Right ventricle myocardium superior (tissue), 1 donor: ENCODE measurements around the gene TTBK2. TPM values are rescaled to one million over a fixed set of nuclear protein-coding genes. Genes with fewer than 3 reads are reported as not detected.

Experiments used
- ATAC-seq: fragments of 200-7000 bp; cut with Tn5 transposase; one replicate; pipeline ENCODE4 v1.9.1; 2020; ENCODE audit warnings: mild to moderate bottlenecking; ENCODE audit not compliant: poor library complexity
- DNase-seq: peaks from one replicate; pipeline ENCODE4 v3.0.0-alpha.2; 2020
- intact Hi-C: fragments of 100-400 bp; cut with DNase I; formaldehyde crosslinking; loops from one replicate; pipeline ENCODE4 v1.11.2; 2022
- total RNA-seq: library from RNA; stranded (reverse); fragmentation: NEBNext Ultra II Directional; extraction: Animal tissue kit (Norgen Biotek cat#: 25700); gene quantifications from one replicate; pipeline ENCODE4 v1.2.1, GENCODE V29; 2021
- donor health status: DM: no; HTN: yes; CAD: no; lungs with severe emphysema.

The TTBK2 gene
- total RNA-seq, 1 donor from 2014 or later = 22.4 TPM

- intact Hi-C loops = no loop called here
- DNase-seq (no peak), ATAC-seq (no peak)
Observed at GRCh38 chr15:42735382-42736165, 185.0 kb downstream of the TTBK2 start.

- DNase-seq (no peak), ATAC-seq (no peak)
- intact Hi-C loops = no loop called here
Observed at GRCh38 chr15:42734076-42734672, 186.4 kb downstream of the TTBK2 start.

DNA sequence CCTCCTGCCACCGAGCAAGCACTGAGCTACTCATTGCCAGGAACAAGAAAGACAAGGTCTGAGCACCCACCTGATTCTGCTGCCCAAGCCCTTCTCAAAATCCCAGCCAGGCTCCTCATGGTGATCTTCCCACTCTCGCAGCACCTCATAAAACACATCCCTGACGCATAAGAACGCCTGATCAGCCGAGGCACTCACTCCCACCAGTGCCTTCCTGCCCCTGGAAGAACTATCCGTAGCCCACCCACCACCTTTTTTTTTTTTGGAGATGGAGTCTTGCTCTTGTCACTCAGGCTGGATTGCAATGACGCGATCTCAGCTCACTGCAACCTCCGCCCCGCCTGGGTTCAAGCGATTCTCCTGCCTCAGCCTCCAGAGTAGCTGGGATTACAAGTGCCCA is 187.6 kb downstream of the TTBK2 start:
- no peak for DNase-seq
- ATAC-seq = no peak
- intact Hi-C loops = no loop called here

GRCh38 chr15:42732095-42732827 is 188.3 kb downstream of the TTBK2 start:
- intact Hi-C loops = no loop called here
- no peak for ATAC-seq

GRCh38 chr15:42731461-42731860 is 189.1 kb downstream of the TTBK2 start:
- no peak for ATAC-seq
- intact Hi-C loops = no loop called here
- DNase-seq = no peak

More at GRCh38 chr15:42732095-42732827, 188.3 kb downstream of the TTBK2 start:
- DNase-seq = no peak

DNA sequence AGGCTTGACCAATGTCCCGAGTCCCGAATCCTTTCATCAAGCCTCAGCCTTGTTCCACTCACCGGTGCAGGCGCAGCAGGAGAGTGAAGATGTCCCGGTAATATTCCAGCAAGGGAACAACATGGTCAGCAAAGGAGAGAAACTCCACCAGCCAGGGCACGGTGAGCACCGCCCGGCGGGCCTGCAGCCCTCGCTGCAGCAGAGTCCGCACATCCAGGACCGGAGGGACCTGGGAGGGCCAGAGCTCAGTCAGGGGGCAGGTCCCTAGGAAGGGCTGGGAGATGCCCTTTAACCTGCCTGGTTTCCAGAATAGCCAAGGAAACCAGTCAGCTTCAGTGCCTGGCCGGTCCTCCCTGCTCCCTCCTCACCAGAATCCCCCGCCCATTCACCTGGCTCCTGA is 190.0 kb downstream of the TTBK2 start:
- intact Hi-C loops = no loop called here

GRCh38 chr15:42730135-42730534 is 190.4 kb downstream of the TTBK2 start:
- no peak for ATAC-seq
- DNase-seq = no peak
- intact Hi-C loops = no loop called here

More for the DNA sequence above, 190.0 kb downstream of the TTBK2 start:
- ATAC-seq (no peak), DNase-seq (no peak)

DNA sequence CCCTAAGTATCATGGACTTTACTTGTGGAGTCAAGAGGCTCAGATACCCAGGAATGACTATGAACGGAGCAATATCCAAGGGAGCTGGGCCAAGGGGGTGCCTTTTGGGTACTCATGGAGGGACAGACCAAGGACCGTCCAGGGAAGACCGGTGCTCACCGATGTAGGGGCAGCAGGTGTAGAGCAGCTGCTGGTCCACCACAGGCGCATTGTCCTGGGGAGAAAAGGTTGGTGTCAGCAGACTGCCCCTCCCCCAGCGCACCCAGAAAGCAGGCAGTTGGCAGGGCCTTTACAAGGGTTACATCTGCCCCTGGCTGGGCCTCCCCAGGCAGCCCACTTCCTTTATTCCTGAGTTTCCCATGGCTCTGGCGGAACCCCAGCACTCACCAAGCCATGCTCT is 191.2 kb downstream of the TTBK2 start:
- intact Hi-C loops = no loop called here
- ATAC-seq (no peak), DNase-seq (no peak)

DNA sequence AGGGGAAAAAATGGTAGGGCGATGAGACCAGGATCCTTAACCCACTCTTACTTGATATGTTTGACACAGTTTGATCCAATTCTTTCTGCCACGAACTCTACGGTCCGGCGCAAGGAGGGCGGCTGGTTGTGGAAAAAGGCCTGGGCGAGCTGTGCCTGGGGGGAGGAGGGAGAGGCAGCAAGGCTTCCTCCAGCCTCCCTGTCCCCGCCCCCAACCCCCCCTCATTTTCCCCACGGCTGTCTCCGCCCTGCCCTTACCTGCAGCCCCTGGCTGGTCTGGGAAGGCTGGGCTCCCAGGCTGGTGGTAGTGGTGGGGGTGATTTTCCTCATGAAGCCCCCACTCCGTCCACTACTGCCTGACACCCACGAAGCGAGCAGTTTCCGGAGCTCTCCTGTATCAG is 191.6 kb downstream of the TTBK2 start:
- intact Hi-C loops = no loop called here
- ATAC-seq = no peak
- no peak for DNase-seq

DNA sequence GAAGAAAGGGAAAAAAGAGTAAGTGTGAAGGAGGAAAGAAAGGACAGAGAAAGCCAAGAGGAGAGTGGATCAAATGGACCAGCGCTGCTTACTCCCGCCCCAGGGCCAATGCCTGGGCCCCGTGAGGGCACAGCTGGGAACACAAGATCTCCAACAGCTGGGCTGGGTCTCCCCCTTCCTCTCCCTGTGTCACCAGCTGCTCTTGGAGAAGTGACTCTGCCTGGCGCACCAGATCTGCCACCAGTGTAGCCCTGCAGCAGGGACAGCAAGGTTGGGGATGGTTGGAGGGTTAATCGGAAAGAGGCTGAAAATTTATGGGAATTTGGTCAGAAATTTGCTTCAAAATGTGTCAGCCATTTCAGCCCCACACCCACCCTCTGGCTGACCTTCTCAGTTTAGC is 192.0 kb downstream of the TTBK2 start:
- DNase-seq (no peak), ATAC-seq (no peak)
- intact Hi-C loops = no loop called here

- DNase-seq (no peak), ATAC-seq (no peak)
- intact Hi-C loops = no loop called here
Observed at GRCh38 chr15:42727750-42728381, 192.7 kb downstream of the TTBK2 start.

DNA sequence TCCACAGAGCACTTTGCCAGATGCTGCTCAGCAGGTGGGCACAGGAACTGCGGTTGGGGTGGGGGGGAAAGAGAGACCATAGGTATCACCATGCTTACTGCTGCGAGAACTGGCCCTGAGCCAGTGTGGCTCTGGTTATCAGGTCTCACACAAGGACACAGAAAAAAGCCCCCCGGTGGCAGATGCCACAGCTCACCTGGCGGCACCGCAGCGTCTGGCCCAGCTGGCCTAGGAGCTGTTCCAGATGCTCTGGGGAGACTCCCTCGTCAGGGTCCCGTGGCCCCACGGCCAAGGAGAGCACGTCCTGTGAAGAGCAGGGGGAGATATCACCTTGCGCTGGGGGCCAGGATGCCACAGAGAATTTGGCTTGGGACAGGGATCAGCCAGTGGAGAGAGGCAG is 194.5 kb downstream of the TTBK2 start:
- DNase-seq (no peak), ATAC-seq (no peak)
- intact Hi-C loops = no loop called here

- intact Hi-C loops = no loop called here
- DNase-seq (no peak), ATAC-seq (no peak)
Observed at GRCh38 chr15:42725331-42725903, 195.2 kb downstream of the TTBK2 start.

DNA sequence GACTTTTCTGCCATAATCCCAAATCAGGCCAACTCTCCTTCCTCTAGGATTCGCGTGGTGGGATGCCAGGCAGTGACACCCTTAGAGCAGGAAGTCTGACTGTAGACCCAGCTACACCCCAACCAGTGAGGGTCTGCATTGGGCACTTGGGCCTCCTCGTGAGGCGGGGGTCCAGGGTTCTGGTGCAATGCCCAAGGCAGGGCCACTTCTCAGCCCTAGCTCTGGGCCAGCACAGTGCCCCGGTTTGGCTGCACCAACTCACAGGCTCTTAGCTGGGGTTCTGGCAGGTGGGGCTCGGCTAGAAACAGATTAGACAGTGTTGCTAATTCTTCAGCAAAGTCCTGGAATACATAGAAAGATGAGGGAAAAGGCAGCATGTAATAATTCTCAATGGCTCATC is 196.3 kb downstream of the TTBK2 start:
- DNase-seq (no peak), ATAC-seq (no peak)
- intact Hi-C loops = no loop called here

DNA sequence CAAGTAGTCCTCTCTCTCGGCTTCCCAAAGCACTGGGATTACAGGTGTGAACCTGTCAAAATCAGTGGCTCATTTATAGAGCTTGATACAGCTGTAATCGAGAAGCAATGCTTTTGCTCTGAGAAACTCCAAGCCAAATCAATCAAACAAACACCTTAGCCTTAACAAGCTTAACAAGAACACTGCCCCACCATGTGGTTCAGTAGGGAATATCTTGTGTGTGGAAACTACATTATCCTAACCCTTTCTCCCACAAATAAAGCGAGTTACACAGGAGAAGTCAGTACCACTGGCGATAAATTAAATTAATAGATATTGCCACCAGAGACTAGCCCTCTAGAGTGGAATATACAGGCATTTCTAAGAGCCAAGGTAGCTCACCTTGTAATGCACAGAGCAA is 197.5 kb downstream of the TTBK2 start:
- intact Hi-C loops = no loop called here
- DNase-seq = no peak
- ATAC-seq = no peak

DNA sequence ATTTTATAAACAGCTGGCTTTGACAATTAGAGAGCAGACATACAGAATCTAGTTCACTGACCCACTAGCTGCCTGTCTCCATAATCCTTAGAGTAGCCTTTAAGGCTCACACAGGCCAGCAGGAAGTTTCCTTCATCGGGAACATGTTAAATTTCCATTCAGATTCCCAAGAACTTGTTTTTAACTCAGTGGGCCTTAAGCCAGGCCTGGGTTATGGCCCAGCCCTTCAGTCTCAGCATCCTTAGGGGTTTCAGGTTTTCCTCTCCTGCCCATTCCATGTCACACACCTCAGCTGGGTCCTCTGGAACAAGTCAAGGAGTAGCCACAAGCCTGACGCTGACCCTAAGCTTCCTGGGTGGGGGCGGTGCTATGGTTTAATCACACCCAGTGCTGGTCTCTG is 198.7 kb downstream of the TTBK2 start:
- intact Hi-C loops = no loop called here
- DNase-seq = no peak
- no peak for ATAC-seq

DNA sequence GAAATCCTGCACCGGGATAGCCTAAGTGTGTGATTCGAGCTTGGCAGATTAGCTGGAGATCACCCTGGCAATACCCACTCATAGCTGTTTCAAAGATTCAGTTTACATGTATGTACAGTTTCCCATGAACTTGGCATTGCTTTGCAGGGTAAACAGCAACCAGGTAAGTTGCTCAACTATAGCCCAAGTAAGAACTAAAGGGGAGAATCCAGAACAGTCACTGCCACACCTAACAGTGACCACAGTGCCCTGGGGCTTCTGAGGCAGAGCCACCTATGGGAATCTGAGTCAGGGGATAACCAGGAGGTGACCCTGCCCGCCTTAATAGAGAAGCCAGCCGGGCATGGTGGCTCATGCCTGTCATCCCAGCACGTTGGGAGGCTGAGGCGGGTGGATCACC is 199.6 kb downstream of the TTBK2 start:
- no peak for DNase-seq
- no peak for ATAC-seq
- intact Hi-C loops = no loop called here

DNA sequence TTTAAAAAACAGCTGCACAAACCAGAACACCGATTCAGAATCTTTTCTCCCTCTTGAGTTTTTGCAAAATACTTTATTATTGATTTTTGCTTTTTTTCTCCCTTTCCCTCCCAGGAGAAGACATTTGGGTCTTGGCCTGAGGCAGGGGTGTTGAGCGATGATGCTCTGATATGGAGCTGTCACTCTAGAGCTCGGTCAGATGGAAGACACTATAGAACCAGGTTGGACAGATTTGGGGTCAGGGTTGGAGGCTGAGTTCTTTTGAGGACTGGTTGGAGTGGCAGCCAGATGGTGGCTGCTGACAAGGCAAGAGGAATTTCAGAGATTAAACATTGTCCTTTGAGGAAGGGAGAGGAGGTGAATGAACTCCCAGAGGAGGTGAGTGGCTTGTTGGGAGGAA is 200.5 kb downstream of the TTBK2 start:
- ATAC-seq (no peak), DNase-seq (no peak)
- intact Hi-C loops = no loop called here

- intact Hi-C loops = no loop called here
- DNase-seq (no peak), ATAC-seq (no peak)
Observed at GRCh38 chr15:42719043-42719442, 201.5 kb downstream of the TTBK2 start.
